GM12892 (cell line): ENCODE data around the gene FUOM.

Experiments used
- POLR2AphosphoS5 ChIP-seq: IDR thresholded peaks from 2 replicates; pipeline ENCODE4 v1.6.1; 2011; ENCODE audit warnings: low read depth, low read length, control low read depth
- TAF1 ChIP-seq: IDR thresholded peaks from 2 replicates; pipeline ENCODE4 v1.6.1; 2011; ENCODE audit warnings: low read depth, mild to moderate bottlenecking, control low read depth, low read length, borderline replicate concordance

- no peak for TF ChIP-seq POLR2AphosphoS5
- TF ChIP-seq TAF1 = no peak
These were observed 26.3 kb upstream of the FUOM start for GRCh38 chr10:133384071-133384470.
